ENCODE results near the gene HCN4. TPM values are rescaled to one million over a fixed set of nuclear protein-coding genes. Genes with fewer than 3 reads are reported as not detected.

HCN4 gene
- total RNA-seq, 2 experiments from 2014 or later = not detected

DNA sequence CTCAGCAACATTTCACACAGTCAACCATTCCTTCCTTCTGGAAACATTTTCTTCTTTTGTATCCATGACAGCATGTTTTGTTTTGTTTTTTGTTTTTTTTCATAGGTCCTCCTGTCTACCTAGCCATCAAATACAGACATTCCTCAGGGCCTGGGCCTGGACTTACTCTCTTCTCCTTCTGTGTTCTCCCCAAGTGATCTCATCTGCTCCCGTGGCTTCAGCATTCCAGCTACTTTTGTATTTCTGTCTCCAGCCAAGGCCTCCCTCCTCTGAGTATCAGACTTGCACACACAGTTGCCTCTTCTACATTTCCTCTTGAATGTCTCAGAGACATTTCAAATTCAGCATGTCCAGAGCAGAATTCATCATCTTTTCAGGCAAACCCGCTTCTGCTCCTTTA lies 82.4 kb downstream of the HCN4 start:
- H3K4me1 Mint-ChIP-seq = no peaks in the 10 kb centered on the region
- H3K27ac Mint-ChIP-seq = no peak overlapping the region
- no peak for DNase-seq
- no peak overlapping the region for H3K4me3 Mint-ChIP-seq
- H3K9me3 Mint-ChIP-seq = no peaks in the 10 kb centered on the region
- no peaks in the 10 kb centered on the region for H3K27me3 Mint-ChIP-seq
- peaks cover 10% of the 10 kb centered on the region for H3K36me3 Mint-ChIP-seq

DNA sequence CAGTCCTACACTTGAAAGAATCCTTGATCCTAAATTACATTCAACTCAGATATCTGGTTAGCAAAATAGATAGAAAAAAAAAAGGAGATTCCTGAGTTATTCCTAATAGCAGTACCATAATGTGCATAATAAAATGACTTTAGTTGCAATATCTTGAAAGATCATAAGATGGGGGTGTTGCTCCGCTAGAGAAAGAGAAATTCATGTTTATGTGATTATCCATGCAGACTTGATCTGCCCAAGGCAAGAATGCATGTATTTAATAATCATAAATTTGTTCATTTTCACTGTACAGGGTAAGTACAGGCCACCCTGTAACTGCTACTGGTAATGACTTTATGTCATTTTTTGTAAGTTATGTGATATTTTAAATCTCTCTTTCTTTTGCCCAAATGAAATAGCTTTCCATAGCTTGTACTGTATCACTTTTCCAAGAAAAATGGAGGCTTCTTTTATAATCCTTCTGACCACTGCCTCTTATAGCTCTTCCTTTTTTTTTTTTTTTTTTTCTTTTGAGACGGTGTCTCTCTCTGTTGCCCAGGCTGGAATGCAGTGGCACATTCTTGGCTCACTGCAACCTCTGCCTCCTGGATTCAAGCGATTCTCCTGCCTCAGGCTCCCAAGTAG lies 84.6 kb downstream of the HCN4 start:
- DNase-seq = no peak
- Mint-ChIP-seq H3K4me3 (no peak overlapping the region), H3K4me1 (no peaks in the 10 kb centered on the region), H3K27me3 (no peaks in the 10 kb centered on the region), H3K27ac (no peak overlapping the region), H3K9me3 (no peaks in the 10 kb centered on the region), H3K36me3 (peaks cover 10% of the 10 kb centered on the region)

DNA sequence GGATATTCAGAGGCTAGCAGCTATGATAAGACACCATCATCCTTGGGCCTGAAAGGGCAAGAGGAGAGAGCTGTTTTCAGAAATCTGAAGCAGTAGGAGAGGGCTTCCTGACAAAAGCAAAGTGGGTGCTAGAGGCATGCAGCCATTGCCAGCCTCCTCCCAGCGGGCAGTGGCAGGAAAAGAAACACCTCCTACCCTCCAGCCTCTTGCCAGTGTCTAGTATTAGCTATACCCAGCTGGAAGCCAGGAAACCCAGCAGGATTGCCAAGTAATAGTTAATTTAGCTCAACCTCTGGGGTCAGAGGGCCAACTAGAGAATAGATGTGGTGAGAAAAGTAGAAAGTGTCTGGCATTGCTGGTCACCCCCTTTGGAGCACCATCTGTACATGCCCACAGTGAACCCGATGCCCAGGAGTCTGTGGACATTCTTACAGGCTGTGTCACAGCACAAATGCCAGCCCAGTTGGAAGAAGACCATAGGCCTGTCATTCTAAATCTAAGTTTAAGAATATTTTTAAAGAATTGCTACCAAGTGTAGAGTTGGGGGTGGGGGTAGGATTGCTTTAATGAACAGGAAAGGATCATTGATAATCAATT lies 85.3 kb downstream of the HCN4 start:
- Mint-ChIP-seq H3K4me1 (no peaks in the 10 kb centered on the region), H3K27me3 (no peaks in the 10 kb centered on the region), H3K9me3 (no peaks in the 10 kb centered on the region), H3K27ac (no peak overlapping the region), H3K36me3 (peaks cover 5% of the 10 kb centered on the region), H3K4me3 (no peak overlapping the region)
- no peak for DNase-seq

DNA sequence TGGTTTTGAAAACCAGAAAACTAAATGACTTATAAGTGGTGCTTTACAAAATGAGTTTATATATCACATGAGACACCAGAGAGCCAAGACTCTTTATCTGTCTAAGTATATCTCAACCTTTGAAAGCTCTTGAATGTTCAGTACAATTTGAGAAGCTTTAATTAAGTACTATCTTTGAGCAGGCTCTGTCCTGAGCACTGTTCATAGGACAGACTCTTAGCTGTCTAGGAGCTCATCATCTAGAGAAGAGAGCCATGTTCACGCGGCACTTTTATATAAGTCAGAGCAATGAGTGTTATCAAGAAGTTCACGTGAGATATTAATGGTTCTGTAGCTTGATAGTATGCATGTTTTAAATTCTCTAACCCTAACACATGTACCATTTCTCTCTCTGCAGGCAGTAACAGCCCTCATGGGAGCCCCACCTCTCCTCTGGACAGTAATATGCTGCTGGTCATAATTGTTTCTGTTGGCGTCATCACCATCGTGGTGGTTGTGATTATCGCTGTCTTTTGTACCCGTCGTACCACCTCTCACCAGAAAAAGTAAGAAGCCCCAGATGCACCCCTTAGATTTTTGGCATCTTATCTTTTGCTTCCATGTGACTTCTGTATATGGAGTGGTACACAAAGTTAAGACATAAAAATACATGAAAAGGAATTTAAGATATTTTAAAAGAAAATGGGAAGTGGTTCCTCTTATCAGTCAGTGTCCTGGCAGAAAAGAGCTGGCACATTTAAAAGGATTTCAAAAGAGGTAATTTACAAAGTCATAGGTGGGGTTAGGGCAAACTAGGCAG lies 86.0 kb downstream of the HCN4 start:
- DNase-seq = no peak
- no peaks in the 10 kb centered on the region for H3K4me1 Mint-ChIP-seq
- no peak overlapping the region for H3K4me3 Mint-ChIP-seq
- H3K27ac Mint-ChIP-seq = no peak overlapping the region
- H3K27me3 Mint-ChIP-seq = no peaks in the 10 kb centered on the region
- peaks cover 5% of the 10 kb centered on the region for H3K36me3 Mint-ChIP-seq
- H3K9me3 Mint-ChIP-seq = no peaks in the 10 kb centered on the region

DNA sequence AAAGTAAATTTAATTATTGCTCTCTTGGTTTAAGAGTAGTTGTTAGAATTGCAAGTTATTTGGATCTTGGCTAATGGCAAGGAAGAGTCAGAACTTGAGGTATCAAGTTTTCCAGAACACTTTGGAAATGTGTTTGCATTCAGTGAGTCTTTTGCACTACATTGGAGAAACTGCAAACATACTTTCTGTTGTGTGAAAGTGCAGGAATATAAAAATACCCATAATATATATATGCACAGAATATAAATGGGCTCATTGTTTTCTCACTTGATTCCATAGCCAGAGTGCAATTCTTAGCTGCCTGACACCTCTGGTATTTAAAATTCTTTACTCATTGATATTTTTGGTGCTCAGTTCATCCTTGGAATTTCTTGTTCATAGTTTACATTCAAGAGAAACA lies 92.9 kb downstream of the HCN4 start:
- no peak overlapping the region for H3K27ac Mint-ChIP-seq
- no peak for DNase-seq
- H3K9me3 Mint-ChIP-seq = no peaks in the 10 kb centered on the region
- no peaks in the 10 kb centered on the region for H3K36me3 Mint-ChIP-seq
- H3K4me3 Mint-ChIP-seq = no peak overlapping the region
- no peaks in the 10 kb centered on the region for H3K4me1 Mint-ChIP-seq
- no peaks in the 10 kb centered on the region for H3K27me3 Mint-ChIP-seq

DNA sequence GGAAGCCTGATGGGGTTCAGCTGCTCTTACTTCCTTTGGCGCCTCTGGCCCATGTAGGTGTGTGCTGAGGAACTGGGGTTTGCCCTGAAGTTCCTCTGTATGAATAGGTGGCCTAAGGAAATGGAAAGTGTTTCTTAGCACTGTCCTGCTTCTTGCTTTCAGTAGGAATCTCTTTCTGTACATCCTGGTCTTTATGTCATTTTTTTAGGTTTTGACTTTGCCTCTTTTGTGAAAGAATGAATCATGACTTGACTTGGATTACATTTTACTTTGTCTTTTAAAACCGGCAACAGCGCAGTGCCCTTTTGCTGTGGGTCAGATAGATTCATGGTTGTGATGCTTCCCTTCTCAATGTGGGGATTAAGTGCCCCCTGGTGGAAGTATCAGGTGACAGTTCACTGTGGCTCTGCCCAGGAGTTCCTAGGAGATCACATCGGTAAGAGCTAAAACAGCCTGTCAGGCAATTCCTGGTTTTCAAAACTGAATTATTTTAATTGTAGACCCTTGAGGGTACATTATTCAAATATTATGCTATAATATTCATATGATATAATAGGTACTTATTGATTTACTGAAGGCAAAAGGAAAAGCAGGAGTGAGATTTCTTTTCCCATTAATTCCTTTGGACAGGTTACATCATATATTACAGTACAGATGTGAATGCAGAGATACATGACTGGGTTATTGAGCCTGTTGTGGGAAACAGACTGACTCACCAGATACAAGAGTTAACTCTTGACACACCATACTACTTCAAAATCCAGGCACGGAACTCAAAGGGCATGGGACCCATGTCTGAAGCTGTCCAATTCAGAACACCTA lies 95.4 kb downstream of the HCN4 start:
- peak; percentile 31 for DNase-seq
- H3K36me3 Mint-ChIP-seq = no peaks in the 10 kb centered on the region
- no peaks in the 10 kb centered on the region for H3K27me3 Mint-ChIP-seq
- no peaks in the 10 kb centered on the region for H3K9me3 Mint-ChIP-seq
- no peak overlapping the region for H3K4me3 Mint-ChIP-seq
- no peaks in the 10 kb centered on the region for H3K4me1 Mint-ChIP-seq
- no peak overlapping the region for H3K27ac Mint-ChIP-seq

DNA sequence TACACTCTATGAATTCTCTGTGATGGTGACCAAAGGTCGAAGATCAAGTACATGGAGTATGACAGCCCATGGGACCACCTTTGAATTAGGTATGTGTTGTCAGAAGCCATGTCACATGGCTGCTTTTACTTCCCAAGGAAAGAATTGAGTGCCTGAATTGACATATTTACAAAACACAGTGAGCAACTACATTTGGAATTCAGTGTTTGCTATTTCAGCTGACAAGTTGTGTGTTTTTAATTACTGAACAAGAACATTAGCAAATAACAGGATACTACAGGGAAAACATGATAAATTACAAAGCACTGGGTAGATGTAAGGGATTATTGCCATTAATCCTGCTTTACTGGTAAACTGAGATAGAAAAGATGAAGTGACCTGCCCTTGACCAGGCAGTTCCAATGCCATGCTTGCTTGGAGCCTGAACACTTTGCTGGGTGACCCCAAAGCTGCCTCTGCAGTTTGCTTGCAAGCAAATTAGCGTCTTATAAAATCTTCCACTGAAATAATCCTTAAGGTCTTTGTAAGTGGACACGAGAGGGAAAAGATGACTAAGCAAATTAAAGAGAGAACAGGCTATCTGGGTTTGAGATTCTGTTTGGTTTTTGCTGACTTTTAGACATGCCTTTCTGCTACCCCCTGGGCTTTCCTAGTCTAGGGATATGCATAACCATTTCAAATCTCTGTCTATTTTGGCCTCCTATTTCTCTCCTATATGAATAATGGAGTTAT lies 98.2 kb downstream of the HCN4 start:
- no peak overlapping the region for H3K27ac Mint-ChIP-seq
- DNase-seq = no peak
- H3K4me1 Mint-ChIP-seq = no peaks in the 10 kb centered on the region
- H3K27me3 Mint-ChIP-seq = no peaks in the 10 kb centered on the region
- H3K36me3 Mint-ChIP-seq = no peaks in the 10 kb centered on the region
- no peak overlapping the region for H3K4me3 Mint-ChIP-seq
- H3K9me3 Mint-ChIP-seq = no peaks in the 10 kb centered on the region

Other genes starting within 250 kb of the HCN4 start
- not detected for gene REC114, start 74.2 kb upstream of the HCN4 start, total RNA-seq

All from activated naive CD8-positive, alpha-beta T cell treated with anti-CD3 and anti-CD28 coated beads for 36 hours (primary cell).